ENCODE data around the gene MAPK8IP1. TPM values are rescaled to one million over a fixed set of nuclear protein-coding genes. Genes with fewer than 3 reads are reported as not detected.

Gene MAPK8IP1
- total and polyA plus RNA-seq, 12 donors: 2.6 to 8.0 (median 6.5) TPM

DNA sequence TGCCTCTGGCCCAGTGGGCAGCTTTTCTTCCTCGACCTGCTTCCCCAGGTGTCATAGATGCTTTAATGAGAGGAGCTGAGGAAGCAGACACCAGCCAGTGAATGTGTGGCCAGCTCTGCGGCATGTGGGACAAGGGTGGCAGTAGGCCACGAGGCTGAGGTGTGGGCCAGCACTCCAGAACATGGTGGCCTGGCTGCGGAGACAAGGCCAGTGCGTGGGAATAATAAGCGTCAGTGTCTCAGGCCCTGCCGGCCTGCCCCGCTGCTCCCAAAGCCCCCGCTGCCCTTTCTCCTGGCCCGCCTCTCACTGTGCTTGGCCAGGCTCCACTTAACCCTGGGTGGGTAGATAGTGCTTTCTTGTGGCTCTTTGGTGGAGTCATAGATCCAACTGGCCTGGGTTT is 2.1 kb downstream of the MAPK8IP1 start:
- ATAC-seq (no peak), DNase-seq (no peak)
- Histone ChIP-seq H3K4me1 (peaks cover 0 to 13% (median 6%) of the 10 kb centered on the region in 9 donors), H3K4me3 (no peak overlapping the region), H3K27me3 (peaks cover 0 to 13% (median 0%) of the 10 kb centered on the region in 7 donors), H3K9me3 (no peaks in the 10 kb centered on the region), H3K36me3 (peaks cover 0 to 11% (median 0%) of the 10 kb centered on the region in 9 donors), H3K27ac (no peak overlapping the region)
- WGBS, 2 donors: 84 to 87% methylated on average over 10 of the region's 10 CpGs
- intact Hi-C loops (cut with DNase I): no loop called here
- TF ChIP-seq, protein P1, sequence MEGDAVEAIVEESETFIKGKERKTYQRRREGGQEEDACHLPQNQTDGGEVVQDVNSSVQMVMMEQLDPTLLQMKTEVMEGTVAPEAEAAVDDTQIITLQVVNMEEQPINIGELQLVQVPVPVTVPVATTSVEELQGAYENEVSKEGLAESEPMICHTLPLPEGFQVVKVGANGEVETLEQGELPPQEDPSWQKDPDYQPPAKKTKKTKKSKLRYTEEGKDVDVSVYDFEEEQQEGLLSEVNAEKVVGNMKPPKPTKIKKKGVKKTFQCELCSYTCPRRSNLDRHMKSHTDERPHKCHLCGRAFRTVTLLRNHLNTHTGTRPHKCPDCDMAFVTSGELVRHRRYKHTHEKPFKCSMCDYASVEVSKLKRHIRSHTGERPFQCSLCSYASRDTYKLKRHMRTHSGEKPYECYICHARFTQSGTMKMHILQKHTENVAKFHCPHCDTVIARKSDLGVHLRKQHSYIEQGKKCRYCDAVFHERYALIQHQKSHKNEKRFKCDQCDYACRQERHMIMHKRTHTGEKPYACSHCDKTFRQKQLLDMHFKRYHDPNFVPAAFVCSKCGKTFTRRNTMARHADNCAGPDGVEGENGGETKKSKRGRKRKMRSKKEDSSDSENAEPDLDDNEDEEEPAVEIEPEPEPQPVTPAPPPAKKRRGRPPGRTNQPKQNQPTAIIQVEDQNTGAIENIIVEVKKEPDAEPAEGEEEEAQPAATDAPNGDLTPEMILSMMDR (IDR thresholded peaks at IDR 0.05): no peak

DNA sequence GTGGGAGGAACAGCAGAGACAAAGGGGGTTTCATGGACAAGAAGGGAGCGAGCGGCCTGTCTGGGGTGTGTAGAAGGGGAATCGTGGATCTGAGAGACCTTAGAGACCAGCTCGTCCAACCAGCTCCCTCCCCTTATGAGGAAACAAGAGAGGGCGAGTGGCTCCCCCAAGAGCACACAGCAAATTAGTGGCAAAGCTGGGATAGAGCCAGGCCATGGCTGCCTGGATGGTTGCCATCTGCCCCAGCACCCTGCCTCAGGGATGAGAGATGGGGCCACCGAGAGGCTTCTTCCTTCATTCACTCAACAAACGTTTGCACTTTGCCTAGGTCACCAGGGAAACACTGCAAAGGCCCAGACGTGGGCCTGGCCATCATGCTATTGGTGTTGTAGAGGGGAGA is 4.1 kb downstream of the MAPK8IP1 start:
- DNase-seq (no peak), ATAC-seq (no peak)
- TF ChIP-seq, protein P1 (IDR thresholded peaks at IDR 0.05): no peak
- Histone ChIP-seq H3K4me3 (no peak overlapping the region), H3K9me3 (no peaks in the 10 kb centered on the region), H3K27ac (no peak overlapping the region), H3K27me3 (peaks cover 0 to 13% (median 0%) of the 10 kb centered on the region in 7 donors), H3K36me3 (no peaks in the 10 kb centered on the region), H3K4me1 (peaks cover 0 to 13% (median 6%) of the 10 kb centered on the region in 9 donors)
- intact Hi-C loops (cut with DNase I): no loop called here
- 84 to 85% methylated on average over 8 of the region's 8 CpGs for WGBS, 2 donors

- no peak overlapping the region for H3K4me3 ChIP-seq
- H3K36me3 ChIP-seq: no peaks in the 10 kb centered on the region
- H3K4me1 ChIP-seq: peaks cover 0 to 10% (median 6%) of the 10 kb centered on the region in 9 donors
- TF ChIP-seq, protein P1 (IDR thresholded peaks at IDR 0.05): no peak
- H3K27me3 ChIP-seq: peaks cover 0 to 13% (median 0%) of the 10 kb centered on the region in 7 donors
- DNase-seq: no peak
- no peak overlapping the region for H3K27ac ChIP-seq
- intact Hi-C loops (cut with DNase I): loop anchor here in 1 of 10 donors (10.0 kb wide), 1 partner anchor 45 kb away; the partner anchor contains the start of gene CRY2
- 88 to 89% methylated on average over 9 of the region's 9 CpGs for WGBS, 2 donors
- no peaks in the 10 kb centered on the region for H3K9me3 ChIP-seq
- no peak for ATAC-seq
Measured at GRCh38 chr11:45889966-45890365, 4.5 kb downstream of the MAPK8IP1 start.

DNA sequence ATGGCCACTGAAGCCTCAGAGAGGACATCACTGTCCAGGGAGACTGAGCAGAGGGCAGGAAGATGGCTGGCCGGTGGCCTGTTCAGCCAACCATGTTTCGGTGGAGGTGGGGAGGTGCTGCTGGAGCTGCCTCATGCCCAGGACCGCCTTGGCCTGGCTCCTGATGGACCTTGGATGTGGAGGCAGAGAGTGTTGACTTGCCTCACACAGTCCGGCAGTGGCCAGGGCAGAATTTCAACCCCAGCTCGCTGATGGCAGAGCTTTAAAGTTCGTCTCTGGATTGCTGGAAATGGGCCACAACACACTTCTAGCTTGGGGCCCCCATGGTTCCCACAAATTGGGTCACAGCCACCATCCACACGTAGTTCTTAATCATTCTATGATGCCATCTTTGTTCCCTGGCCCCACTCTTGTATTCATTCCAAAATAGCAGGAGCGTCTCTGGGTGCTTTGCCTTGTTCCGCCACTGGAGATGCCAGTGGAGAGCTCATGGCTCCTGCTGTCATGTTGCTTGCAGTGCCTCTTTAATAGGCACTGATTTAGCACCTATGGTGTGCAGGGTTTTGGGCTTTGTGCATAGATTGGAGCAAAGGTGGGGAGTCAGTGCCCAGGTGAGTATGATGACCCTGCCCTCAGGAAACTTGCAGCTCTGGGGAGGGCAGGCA is 5.6 kb downstream of the MAPK8IP1 start:
- intact Hi-C loops (cut with DNase I): loop anchor here in 1 of 10 donors (10.0 kb wide), 1 partner anchor 46 kb away; the partner anchor contains the start of gene CRY2
- no peaks in the 10 kb centered on the region for H3K9me3 ChIP-seq
- TF ChIP-seq, protein P1 (IDR thresholded peaks at IDR 0.05): no peak
- H3K36me3 ChIP-seq: no peaks in the 10 kb centered on the region
- peaks cover 0 to 2% (median 1%) of the 10 kb centered on the region in 9 donors for H3K4me1 ChIP-seq
- DNase-seq (no peak), ATAC-seq (no peak)
- H3K27me3 ChIP-seq: peaks cover 0 to 13% (median 0%) of the 10 kb centered on the region in 7 donors
- WGBS, 2 donors: 79 to 81% methylated on average over 9 of the region's 9 CpGs
- H3K4me3 ChIP-seq: no peak overlapping the region
- H3K27ac ChIP-seq: no peak overlapping the region

All from heart right ventricle (tissue), 16 donors.